ENCODE data around the gene NEK6.

DNA sequence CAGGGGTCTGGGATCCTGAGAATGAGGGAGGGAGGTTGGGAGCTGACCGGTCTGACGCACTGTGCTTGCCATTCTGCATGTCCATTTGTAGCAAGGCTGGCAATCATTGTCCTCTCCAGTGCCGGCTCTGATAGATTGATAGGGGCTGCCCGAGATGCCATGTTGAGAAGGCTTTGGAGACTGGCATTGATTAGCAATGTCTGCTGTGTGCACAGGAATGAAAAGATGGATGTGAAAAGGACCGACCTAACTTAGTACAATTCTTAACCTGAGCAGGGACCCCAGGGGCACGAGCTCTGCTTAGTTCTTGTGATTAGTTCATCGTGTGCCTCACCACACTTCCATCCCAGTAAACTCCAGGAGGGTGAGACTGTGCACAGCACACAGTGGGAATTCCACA, 17.0 kb downstream of the NEK6 start:
- no peak for TF ChIP-seq POLR2A (IDR thresholded peaks at IDR 0.05)
- TF ChIP-seq, protein P1, sequence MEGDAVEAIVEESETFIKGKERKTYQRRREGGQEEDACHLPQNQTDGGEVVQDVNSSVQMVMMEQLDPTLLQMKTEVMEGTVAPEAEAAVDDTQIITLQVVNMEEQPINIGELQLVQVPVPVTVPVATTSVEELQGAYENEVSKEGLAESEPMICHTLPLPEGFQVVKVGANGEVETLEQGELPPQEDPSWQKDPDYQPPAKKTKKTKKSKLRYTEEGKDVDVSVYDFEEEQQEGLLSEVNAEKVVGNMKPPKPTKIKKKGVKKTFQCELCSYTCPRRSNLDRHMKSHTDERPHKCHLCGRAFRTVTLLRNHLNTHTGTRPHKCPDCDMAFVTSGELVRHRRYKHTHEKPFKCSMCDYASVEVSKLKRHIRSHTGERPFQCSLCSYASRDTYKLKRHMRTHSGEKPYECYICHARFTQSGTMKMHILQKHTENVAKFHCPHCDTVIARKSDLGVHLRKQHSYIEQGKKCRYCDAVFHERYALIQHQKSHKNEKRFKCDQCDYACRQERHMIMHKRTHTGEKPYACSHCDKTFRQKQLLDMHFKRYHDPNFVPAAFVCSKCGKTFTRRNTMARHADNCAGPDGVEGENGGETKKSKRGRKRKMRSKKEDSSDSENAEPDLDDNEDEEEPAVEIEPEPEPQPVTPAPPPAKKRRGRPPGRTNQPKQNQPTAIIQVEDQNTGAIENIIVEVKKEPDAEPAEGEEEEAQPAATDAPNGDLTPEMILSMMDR (IDR thresholded peaks at IDR 0.05) = no peak

Measured in esophagus squamous epithelium (tissue), 4 donors.